Progenitor cell of endocrine pancreas (in vitro differentiated cells): Measurements from ENCODE around the gene AQP2. TPM values are rescaled to one million over a fixed set of nuclear protein-coding genes. Genes with fewer than 3 reads are reported as not detected.

Source experiments
- DNase-seq: peaks from one replicate; pipeline ENCODE4 v3.0.0; 2021; ENCODE audit warnings: low spot score; ENCODE audit not compliant: unreplicated experiment
- H3K27ac Mint-ChIP-seq: 2 replicates; pipeline ENCODE4 v1.8.0; 2021; ENCODE audit warnings: mild to moderate bottlenecking, moderate library complexity, mixed read lengths
- H3K27me3 Mint-ChIP-seq: 2 replicates; pipeline ENCODE4 v1.8.0; 2021; ENCODE audit warnings: mixed read lengths
- H3K36me3 Mint-ChIP-seq: 2 replicates; pipeline ENCODE4 v1.8.0; 2022; ENCODE audit warnings: mixed read lengths; ENCODE audit not compliant: insufficient read depth
- H3K4me1 Mint-ChIP-seq: 2 replicates; pipeline ENCODE4 v1.8.0; 2021; ENCODE audit warnings: low read depth, mixed read lengths
- H3K4me3 Mint-ChIP-seq: 2 replicates; pipeline ENCODE4 v1.8.0; 2021; ENCODE audit warnings: low read depth, mild to moderate bottlenecking, moderate library complexity, mixed read lengths
- H3K9me3 Mint-ChIP-seq: 2 replicates; pipeline ENCODE4 v1.8.0; 2021; ENCODE audit warnings: low read depth, mixed read lengths
- total RNA-seq: library from RNA; stranded (reverse); gene quantifications from 2 replicates; pipeline ENCODE4 v1.2.1, GENCODE V29; 2021
- TF ChIP-seq, protein P1 (sequence below): fragments of 200-600 bp; sonication (generic); IDR thresholded peaks from one replicate; pipeline ENCODE4 v1.5.0; 2021; ENCODE audit warnings: antibody characterized with exemption, mild to moderate bottlenecking; ENCODE audit not compliant: unreplicated experiment

The AQP2 gene
- total RNA-seq, 1 donor from 2014 or later = 1.0 TPM

DNA sequence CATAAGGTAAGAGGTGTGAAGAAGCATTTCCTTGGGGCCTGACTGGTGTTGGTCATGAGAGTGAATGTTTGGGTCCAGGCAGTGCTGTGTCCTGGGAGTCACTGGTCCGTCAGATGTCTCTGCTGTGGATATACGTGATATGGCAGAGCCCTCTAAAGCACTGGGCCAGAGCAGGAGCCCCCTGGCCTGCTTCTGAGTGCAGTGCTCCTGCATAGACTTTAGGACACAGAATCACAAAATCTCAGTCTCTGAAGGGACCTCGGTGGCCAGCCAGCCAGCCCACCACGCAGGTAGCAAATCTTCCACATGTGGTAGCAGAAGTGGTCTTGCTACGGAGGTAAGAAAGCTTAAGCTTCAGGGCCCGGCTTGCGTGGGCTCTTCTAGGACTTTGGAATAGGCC, 18.5 kb upstream of the AQP2 start:
- Mint-ChIP-seq H3K4me1 (peaks cover 5% of the 10 kb centered on the region), H3K9me3 (peaks cover 4% of the 10 kb centered on the region), H3K4me3 (no peak overlapping the region), H3K36me3 (no peaks in the 10 kb centered on the region), H3K27ac (no peak overlapping the region), H3K27me3 (peaks cover 10% of the 10 kb centered on the region)
- TF ChIP-seq, protein P1, sequence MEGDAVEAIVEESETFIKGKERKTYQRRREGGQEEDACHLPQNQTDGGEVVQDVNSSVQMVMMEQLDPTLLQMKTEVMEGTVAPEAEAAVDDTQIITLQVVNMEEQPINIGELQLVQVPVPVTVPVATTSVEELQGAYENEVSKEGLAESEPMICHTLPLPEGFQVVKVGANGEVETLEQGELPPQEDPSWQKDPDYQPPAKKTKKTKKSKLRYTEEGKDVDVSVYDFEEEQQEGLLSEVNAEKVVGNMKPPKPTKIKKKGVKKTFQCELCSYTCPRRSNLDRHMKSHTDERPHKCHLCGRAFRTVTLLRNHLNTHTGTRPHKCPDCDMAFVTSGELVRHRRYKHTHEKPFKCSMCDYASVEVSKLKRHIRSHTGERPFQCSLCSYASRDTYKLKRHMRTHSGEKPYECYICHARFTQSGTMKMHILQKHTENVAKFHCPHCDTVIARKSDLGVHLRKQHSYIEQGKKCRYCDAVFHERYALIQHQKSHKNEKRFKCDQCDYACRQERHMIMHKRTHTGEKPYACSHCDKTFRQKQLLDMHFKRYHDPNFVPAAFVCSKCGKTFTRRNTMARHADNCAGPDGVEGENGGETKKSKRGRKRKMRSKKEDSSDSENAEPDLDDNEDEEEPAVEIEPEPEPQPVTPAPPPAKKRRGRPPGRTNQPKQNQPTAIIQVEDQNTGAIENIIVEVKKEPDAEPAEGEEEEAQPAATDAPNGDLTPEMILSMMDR = no peak
- DNase-seq = no peak

DNA sequence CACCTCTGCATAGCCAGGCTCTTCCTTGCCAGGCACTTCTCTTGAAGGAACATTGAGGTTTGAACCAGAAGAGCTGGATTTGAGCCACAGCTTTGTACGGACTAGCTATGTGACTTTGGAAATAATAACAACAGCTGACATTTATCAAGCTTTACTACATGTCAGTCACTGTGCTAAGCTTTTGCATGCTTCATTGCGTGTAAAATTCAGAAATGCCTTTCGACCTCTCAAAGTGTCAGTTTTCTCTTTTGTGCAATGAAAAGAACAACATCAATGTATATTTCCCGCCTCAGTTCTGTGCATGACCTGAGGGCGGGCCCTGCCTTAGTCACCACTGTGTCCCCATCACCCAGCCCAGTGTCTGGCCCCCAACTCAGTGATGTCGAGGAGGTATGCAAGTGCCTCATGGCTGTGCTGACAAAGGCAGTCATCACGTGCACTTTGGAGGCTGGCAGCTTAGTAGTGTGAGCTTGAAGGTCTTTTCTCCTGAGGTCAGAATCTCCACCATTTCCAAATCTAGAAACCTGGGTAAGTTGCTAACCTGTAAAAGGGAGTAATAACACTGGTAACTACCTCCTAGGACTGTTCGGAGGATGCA, 17.9 kb upstream of the AQP2 start:
- no peak for DNase-seq
- TF ChIP-seq, protein P1 = no peak
- H3K4me1 Mint-ChIP-seq = peaks cover 11% of the 10 kb centered on the region
- H3K4me3 Mint-ChIP-seq = no peak overlapping the region
- peaks cover 4% of the 10 kb centered on the region for H3K9me3 Mint-ChIP-seq
- H3K27me3 Mint-ChIP-seq = peaks cover 10% of the 10 kb centered on the region
- no peak overlapping the region for H3K27ac Mint-ChIP-seq
- H3K36me3 Mint-ChIP-seq = no peaks in the 10 kb centered on the region

DNA sequence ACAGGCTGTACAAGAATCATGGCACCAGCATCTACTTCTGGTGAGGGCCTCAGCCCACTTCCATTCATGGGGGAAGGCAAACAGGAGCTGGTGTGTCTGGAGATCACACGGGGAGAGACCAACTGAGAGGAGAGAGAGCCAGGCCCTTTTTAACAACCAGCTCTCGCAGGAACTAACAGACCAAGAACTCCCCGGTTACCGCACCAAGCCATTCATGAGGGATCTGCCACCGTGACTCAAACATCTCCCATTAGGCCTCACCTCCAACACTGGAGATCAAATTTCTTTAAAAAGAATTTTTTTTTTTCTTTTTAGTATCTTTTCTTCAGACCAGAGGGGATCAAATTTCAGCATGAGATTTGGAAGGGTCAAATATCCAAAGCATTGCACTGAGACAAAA, 16.7 kb upstream of the AQP2 start:
- TF ChIP-seq, protein P1 = no peak
- no peak overlapping the region for H3K4me3 Mint-ChIP-seq
- H3K9me3 Mint-ChIP-seq = peaks cover 4% of the 10 kb centered on the region
- no peaks in the 10 kb centered on the region for H3K36me3 Mint-ChIP-seq
- H3K4me1 Mint-ChIP-seq = peaks cover 20% of the 10 kb centered on the region
- no peak for DNase-seq
- H3K27me3 Mint-ChIP-seq = peaks cover 6% of the 10 kb centered on the region
- peak overlapping the region; percentile 24 for H3K27ac Mint-ChIP-seq

DNA sequence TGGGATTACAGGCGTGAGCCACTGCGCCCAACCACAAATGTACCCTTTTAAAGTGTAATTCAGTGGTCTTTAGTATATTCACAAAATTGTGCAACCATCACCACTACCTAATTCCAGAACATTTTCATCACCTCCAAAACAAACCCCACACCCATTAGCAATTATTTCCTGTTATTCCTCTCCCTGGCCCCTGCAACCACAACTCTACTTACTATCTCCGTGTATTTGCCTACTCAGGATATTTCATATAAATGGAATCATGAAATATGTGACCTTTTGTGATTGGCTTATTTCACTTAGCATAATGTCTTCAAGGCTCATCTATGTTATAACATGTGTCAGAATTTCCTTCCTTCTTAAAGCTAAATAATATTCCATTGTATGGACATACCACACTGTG, 16.0 kb upstream of the AQP2 start:
- H3K9me3 Mint-ChIP-seq = peaks cover 4% of the 10 kb centered on the region
- no peak for DNase-seq
- H3K4me1 Mint-ChIP-seq = peaks cover 27% of the 10 kb centered on the region
- TF ChIP-seq, protein P1 = no peak
- H3K4me3 Mint-ChIP-seq = no peak overlapping the region
- no peaks in the 10 kb centered on the region for H3K36me3 Mint-ChIP-seq
- peaks cover 2% of the 10 kb centered on the region for H3K27me3 Mint-ChIP-seq
- H3K27ac Mint-ChIP-seq = no peak overlapping the region

DNA sequence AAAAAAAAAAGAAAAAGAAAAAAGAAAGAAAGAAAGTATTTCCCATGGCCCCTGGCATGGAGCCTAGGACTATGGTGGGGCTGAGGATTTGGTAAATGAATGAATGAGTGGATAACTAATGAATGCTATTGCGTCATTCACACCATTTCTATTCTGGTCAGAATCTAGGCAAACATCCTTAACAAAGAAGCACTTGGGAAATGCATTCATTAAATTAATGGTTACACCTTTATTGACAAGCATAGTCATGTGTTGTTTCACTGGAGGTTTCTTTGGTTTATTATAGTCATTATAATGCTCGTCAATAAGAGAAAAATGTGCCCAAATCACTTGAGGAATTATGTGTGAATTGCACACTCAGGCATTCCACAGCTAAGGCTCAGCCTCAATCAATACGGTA, 13.6 kb upstream of the AQP2 start:
- DNase-seq = no peak
- peaks cover 33% of the 10 kb centered on the region for H3K4me1 Mint-ChIP-seq
- no peak overlapping the region for H3K27ac Mint-ChIP-seq
- H3K4me3 Mint-ChIP-seq = no peak overlapping the region
- peaks cover 4% of the 10 kb centered on the region for H3K27me3 Mint-ChIP-seq
- H3K36me3 Mint-ChIP-seq = no peaks in the 10 kb centered on the region
- TF ChIP-seq, protein P1 = no peak
- peaks cover 4% of the 10 kb centered on the region for H3K9me3 Mint-ChIP-seq
